ENCODE results near the gene IQCK.

DNA sequence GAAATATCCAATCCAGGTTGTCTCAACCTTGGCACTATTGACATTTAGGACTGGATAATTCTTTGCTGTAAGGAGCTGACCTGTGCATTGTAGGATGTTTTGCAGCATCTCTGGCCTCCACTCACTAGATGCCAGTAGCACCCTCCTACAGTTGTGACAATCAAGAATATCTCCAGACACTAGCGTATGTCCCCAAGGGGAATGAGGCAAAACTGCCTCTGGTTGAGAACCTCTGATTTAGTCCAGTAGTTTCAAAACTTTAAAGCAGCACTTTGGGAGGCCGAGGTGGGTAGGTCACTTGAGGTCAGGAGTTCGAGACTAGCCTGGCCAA lies 48.4 kb downstream of the IQCK start:
- no peak for TF ChIP-seq POLR2A (IDR thresholded peaks at IDR 0.05)
- TF ChIP-seq, protein P1, sequence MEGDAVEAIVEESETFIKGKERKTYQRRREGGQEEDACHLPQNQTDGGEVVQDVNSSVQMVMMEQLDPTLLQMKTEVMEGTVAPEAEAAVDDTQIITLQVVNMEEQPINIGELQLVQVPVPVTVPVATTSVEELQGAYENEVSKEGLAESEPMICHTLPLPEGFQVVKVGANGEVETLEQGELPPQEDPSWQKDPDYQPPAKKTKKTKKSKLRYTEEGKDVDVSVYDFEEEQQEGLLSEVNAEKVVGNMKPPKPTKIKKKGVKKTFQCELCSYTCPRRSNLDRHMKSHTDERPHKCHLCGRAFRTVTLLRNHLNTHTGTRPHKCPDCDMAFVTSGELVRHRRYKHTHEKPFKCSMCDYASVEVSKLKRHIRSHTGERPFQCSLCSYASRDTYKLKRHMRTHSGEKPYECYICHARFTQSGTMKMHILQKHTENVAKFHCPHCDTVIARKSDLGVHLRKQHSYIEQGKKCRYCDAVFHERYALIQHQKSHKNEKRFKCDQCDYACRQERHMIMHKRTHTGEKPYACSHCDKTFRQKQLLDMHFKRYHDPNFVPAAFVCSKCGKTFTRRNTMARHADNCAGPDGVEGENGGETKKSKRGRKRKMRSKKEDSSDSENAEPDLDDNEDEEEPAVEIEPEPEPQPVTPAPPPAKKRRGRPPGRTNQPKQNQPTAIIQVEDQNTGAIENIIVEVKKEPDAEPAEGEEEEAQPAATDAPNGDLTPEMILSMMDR (IDR thresholded peaks at IDR 0.05), result no peak

Data from vagina (tissue), 2 donors.